Adrenal gland (tissue), 5 donors: ENCODE measurements around the gene RPL12.
A peak's percentile ranks its signal among the peaks of the same experiment; 100 is the strongest.

Source experiments
- POLR2A ChIP-seq, 2 donors: fragments of 450-650 bp; IDR thresholded peaks; one replicate each; pipeline ENCODE4 v1.6.1; 2017; ENCODE audit warnings: antibody characterized with exemption in 2 of 2, mild to moderate bottlenecking in 2 of 2, moderate library complexity in 1 of 2
- TF ChIP-seq, protein P1 (sequence below), 6 experiments: fragments of 450-650 bp in 4 of 6; fragments of 200-600 bp in 2 of 6; sonication (generic) in 1 of 6; IDR thresholded peaks; 1 replicate in 5 of 6; 2 replicates in 1 of 6; pipeline versions ENCODE4 v1.5.1 to v1.8.0; 2016 to 2021; ENCODE audit warnings: antibody characterized with exemption in 6 of 6, mild to moderate bottlenecking in 2 of 6, moderate library complexity in 1 of 6
- donor health status: DM: no; HTN: no; CAD: no.

DNA sequence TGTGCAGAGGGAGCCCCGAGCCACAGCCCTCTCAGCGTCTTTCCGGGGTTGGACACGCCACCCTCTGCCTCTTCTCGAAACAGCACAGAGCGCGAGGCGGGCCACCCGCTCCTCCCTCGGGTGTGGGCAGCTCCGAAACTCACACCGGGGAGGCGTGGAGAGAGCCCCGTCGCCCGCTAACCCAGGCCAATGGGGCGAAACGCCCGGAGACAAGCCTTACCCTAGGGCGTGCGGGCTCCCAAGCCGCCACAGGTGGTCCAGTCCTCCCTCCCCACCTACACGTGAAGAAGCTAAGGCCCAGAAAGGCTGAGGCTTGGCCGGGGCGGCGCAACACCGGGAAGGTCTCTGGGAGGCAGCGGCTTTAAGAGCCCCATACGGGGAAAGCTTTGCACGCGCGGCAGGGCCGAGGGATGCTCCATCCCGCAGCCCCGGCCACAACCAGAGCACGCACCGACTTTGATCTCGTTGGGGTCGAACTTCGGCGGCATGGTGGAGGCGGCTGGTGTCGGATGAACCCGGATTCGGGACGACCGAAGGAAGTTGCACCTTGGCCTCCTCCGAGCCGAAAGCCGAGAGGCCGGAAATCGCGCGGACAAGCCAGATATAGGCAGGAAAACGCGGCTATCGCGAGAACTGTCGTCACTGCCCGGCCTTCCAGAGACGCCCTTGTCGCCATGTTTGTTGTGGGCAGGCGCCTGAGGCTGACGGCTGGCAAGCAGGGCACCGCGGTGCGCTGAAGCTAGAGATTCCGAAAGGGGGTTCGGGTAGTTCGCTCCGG is at the start of gene RPL12, which contains the start of gene LRSAM1:
- TF ChIP-seq, protein P1, sequence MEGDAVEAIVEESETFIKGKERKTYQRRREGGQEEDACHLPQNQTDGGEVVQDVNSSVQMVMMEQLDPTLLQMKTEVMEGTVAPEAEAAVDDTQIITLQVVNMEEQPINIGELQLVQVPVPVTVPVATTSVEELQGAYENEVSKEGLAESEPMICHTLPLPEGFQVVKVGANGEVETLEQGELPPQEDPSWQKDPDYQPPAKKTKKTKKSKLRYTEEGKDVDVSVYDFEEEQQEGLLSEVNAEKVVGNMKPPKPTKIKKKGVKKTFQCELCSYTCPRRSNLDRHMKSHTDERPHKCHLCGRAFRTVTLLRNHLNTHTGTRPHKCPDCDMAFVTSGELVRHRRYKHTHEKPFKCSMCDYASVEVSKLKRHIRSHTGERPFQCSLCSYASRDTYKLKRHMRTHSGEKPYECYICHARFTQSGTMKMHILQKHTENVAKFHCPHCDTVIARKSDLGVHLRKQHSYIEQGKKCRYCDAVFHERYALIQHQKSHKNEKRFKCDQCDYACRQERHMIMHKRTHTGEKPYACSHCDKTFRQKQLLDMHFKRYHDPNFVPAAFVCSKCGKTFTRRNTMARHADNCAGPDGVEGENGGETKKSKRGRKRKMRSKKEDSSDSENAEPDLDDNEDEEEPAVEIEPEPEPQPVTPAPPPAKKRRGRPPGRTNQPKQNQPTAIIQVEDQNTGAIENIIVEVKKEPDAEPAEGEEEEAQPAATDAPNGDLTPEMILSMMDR (IDR thresholded peaks at IDR 0.05) = no peak
- TF ChIP-seq POLR2A (IDR thresholded peaks at IDR 0.05) = peak; percentile 99 to 100
